Activated T-cell treated with anti-CD3 and anti-CD28 coated beads, Interleukin-2, amount 50 U/mL, for 72 hours (primary cell): ENCODE measurements around the gene EFCAB7. TPM values are rescaled to one million over a fixed set of nuclear protein-coding genes. Genes with fewer than 3 reads are reported as not detected.
"Not testable (repeated sequence)": the region's sequence is repeated elsewhere in the genome, so short reads cannot be mapped to it uniquely, and the experiment has no call there.

ENCODE experiments used
- ATAC-seq, 2 donors: fragments of 150-1000 bp; cut with Tn5 transposase; replicated peaks in 1 of 2; 2 replicates each; pipeline ENCODE4 v1.10.0; 2021; ENCODE audit warnings: moderate library complexity in 2 of 2, mild to moderate bottlenecking in 1 of 2
- DNase-seq, 2 donors: peaks; one replicate each; pipeline ENCODE4 v3.0.0; 2021 to 2022; ENCODE audit warnings: mixed read lengths in 1 of 2
- H3K27ac Mint-ChIP-seq: one replicate; pipeline ENCODE4 v1.8.0; 2022; ENCODE audit warnings: mild to moderate bottlenecking, moderate library complexity, mixed read lengths
- H3K27me3 Mint-ChIP-seq: one replicate; pipeline ENCODE4 v1.8.0; 2022; ENCODE audit warnings: low read depth, mixed read lengths
- H3K36me3 Mint-ChIP-seq, 2 donors: one replicate each; pipeline ENCODE4 v1.8.0; 2022; ENCODE audit warnings: mixed read lengths in 2 of 2, mild to moderate bottlenecking in 1 of 2; ENCODE audit not compliant: insufficient read depth in 2 of 2
- H3K4me1 Mint-ChIP-seq: one replicate; pipeline ENCODE4 v1.8.0; 2022; ENCODE audit warnings: low read depth, mixed read lengths
- H3K4me3 Mint-ChIP-seq, 2 donors: one replicate each; pipeline ENCODE4 v1.8.0; 2022; ENCODE audit warnings: mild to moderate bottlenecking in 2 of 2, mixed read lengths in 2 of 2, moderate library complexity in 2 of 2
- H3K9me3 Mint-ChIP-seq, 2 donors: one replicate each; pipeline ENCODE4 v1.8.0; 2022; ENCODE audit warnings: mixed read lengths in 2 of 2
- total RNA-seq, 2 donors: library from RNA; stranded (reverse); gene quantifications; one replicate each; pipeline ENCODE4 v1.2.3, GENCODE V29; 2022

Gene EFCAB7
- total RNA-seq, 2 donors from 2014 or later, result 7.2 to 7.5 TPM

DNA sequence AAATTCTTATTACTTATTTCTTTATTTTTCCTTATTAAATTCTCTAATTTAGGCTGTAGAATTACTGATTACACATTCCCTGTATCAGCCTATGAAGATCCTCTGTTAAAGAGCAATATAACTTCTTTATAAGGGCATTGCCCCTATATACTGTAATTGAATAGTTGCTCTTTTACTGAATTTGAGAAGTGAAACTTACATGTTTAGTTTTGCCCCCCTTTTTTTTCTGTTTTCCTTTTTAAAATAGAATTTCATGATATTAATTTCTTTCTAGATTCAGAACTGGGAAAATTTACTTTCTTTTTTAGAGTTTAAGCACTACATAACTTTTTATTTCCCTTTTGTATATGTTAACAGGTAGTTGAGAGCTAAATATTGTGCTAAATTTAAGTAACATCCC is 40.4 kb downstream of the EFCAB7 start:
- peaks cover 1 to 5% of the 10 kb centered on the region in 2 donors for H3K36me3 Mint-ChIP-seq
- no peak overlapping the region for H3K4me3 Mint-ChIP-seq
- no peak for ATAC-seq
- H3K27me3 Mint-ChIP-seq, result no peaks in the 10 kb centered on the region
- H3K4me1 Mint-ChIP-seq, result no peaks in the 10 kb centered on the region
- no peak for DNase-seq
- no peak overlapping the region for H3K27ac Mint-ChIP-seq
- no peaks in the 10 kb centered on the region for H3K9me3 Mint-ChIP-seq

DNA sequence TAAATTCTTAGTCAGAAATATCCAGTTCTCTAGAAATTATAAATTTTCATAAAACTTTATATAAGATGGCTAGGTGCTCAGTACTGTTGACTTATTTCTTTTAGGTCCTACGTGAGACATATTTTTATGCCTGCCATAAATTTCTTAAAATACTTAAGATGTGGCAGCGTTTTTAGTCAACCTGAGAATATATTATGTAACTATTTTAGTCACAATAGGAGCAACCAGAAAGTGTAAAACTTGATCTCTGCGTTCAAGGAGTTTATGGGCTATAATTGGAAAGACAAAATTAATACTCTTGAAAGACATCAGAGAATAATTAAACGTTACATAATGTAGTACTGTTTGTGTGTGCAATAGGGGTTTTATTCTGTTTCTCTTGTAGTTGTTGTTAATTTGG is 45.7 kb downstream of the EFCAB7 start:
- no peak for ATAC-seq
- Mint-ChIP-seq H3K4me3 (no peak overlapping the region), H3K27me3 (no peaks in the 10 kb centered on the region), H3K27ac (no peak overlapping the region), H3K4me1 (no peaks in the 10 kb centered on the region), H3K36me3 (peaks cover 1 to 3% of the 10 kb centered on the region in 2 donors), H3K9me3 (no peaks in the 10 kb centered on the region)
- no peak for DNase-seq

- peaks cover 1 to 2% of the 10 kb centered on the region in 2 donors for H3K36me3 Mint-ChIP-seq
- ATAC-seq (no peak), DNase-seq (no peak)
- no peaks in the 10 kb centered on the region for H3K4me1 Mint-ChIP-seq
- H3K4me3 Mint-ChIP-seq, result no peak overlapping the region
- no peaks in the 10 kb centered on the region for H3K9me3 Mint-ChIP-seq
- H3K27ac Mint-ChIP-seq, result no peak overlapping the region
- H3K27me3 Mint-ChIP-seq, result no peaks in the 10 kb centered on the region
Observed at GRCh38 chr1:63569640-63570316, 46.5 kb downstream of the EFCAB7 start.

GRCh38 chr1:63572686-63573085 is 49.4 kb downstream of the EFCAB7 start:
- DNase-seq, ATAC-seq, H3K4me3 Mint-ChIP-seq: not testable (repeated sequence)

GRCh38 chr1:63574203-63574796 is 51.0 kb downstream of the EFCAB7 start:
- H3K9me3 Mint-ChIP-seq, DNase-seq, H3K4me1 Mint-ChIP-seq, ATAC-seq, H3K27ac Mint-ChIP-seq, H3K27me3 Mint-ChIP-seq, H3K36me3 Mint-ChIP-seq, H3K4me3 Mint-ChIP-seq: not testable (repeated sequence)

More at GRCh38 chr1:63572686-63573085, 49.4 kb downstream of the EFCAB7 start:
- not testable (repeated sequence) for H3K27me3 Mint-ChIP-seq, H3K27ac Mint-ChIP-seq, H3K9me3 Mint-ChIP-seq, H3K4me1 Mint-ChIP-seq, H3K36me3 Mint-ChIP-seq

DNA sequence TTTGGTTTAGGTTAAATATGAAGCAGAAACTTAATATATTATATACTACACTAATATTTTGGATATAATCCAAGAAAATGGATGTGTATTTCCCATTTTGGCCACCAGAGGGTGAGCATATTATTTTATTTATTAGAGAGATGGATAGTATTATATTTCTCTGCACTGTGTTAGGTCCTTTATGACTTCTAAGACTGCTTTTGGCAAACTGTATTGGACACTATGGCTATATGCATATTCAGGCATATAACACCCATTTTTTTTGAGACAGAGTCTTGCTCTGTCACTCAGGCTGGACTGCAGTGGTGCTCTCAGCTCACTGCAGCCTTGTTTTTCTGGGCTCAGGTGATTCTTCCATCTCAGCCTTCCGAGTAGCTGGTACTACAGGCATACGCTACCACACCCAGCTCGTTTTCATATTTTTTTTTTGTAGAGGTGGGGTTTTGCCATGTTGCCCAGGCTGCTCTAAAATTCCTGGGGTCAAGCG is 52.1 kb downstream of the EFCAB7 start:
- H3K4me3 Mint-ChIP-seq, result no peak overlapping the region

GRCh38 chr1:63586326-63586725 is 63.0 kb downstream of the EFCAB7 start:
- H3K4me3 Mint-ChIP-seq, H3K27ac Mint-ChIP-seq, DNase-seq, H3K9me3 Mint-ChIP-seq, H3K4me1 Mint-ChIP-seq, ATAC-seq, H3K27me3 Mint-ChIP-seq: not testable (repeated sequence)
- H3K36me3 Mint-ChIP-seq, result peaks cover 2 to 12% of the 10 kb centered on the region in 2 donors

More for the DNA sequence above, 52.1 kb downstream of the EFCAB7 start:
- H3K9me3 Mint-ChIP-seq, result no peaks in the 10 kb centered on the region
- ATAC-seq (no peak), DNase-seq (no peak)
- no peaks in the 10 kb centered on the region for H3K27me3 Mint-ChIP-seq
- H3K27ac Mint-ChIP-seq, result no peak overlapping the region
- no peaks in the 10 kb centered on the region for H3K4me1 Mint-ChIP-seq
- no peaks in the 10 kb centered on the region for H3K36me3 Mint-ChIP-seq

DNA sequence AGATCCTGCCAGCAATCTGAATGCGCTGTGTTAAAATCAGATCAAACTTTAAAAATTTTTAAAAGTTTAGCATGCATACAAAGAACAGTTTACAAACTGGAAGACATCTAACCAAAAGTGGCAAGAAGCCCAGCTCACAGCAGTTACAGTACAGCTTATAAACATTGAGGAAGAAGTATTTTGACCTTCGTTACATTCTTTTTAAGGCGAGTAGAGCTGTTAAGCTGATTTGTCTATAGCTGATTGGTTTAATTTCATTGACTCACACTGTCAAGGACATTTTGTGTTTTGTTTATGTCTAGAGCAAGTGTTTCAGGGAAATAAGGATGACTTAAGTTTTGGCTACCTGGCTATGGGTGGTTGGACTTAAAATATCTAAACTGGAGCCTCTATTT is 66.8 kb downstream of the EFCAB7 start:
- DNase-seq, result no peak
- H3K4me1 Mint-ChIP-seq, result peaks cover 12% of the 10 kb centered on the region
- no peak overlapping the region for H3K27ac Mint-ChIP-seq
- no peaks in the 10 kb centered on the region for H3K9me3 Mint-ChIP-seq
- no peaks in the 10 kb centered on the region for H3K27me3 Mint-ChIP-seq
- no peak for ATAC-seq
- no peaks in the 10 kb centered on the region for H3K36me3 Mint-ChIP-seq
- H3K4me3 Mint-ChIP-seq, result no peak overlapping the region

- ATAC-seq, result no peak
- Mint-ChIP-seq H3K9me3 (no peaks in the 10 kb centered on the region), H3K36me3 (peaks cover 0 to 3% of the 10 kb centered on the region in 2 donors), H3K4me1 (peaks cover 17% of the 10 kb centered on the region), H3K27ac (peak overlapping the region; percentile 89), H3K27me3 (no peaks in the 10 kb centered on the region), H3K4me3 (peak overlapping the region; percentile 90 to 97)
- no peak for DNase-seq
Observed at GRCh38 chr1:63592536-63593302, 69.4 kb downstream of the EFCAB7 start.

DNA sequence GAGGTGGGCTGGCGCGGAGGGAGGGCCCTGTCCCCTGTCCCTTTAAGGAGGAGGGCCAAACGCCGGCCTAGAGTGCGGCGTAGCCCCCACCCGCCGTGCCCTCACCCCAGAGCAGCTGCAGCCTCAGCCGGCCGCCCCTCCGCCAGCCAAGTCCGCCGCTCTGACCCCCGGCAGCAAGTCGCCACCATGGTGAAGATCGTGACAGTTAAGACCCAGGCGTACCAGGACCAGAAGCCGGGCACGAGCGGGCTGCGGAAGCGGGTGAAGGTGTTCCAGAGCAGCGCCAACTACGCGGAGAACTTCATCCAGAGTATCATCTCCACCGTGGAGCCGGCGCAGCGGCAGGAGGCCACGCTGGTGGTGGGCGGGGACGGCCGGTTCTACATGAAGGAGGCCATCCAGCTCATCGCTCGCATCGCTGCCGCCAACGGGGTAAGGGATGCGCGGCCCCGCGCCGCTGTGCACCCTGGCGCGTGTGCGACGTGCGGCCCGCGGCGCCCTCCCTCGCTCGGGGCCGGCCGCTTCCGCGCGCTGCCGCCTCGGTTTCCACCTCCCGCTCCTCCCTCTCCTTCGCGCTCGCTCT is 70.1 kb downstream of the EFCAB7 start, which contains the start of gene PGM1:
Gene PGM1 (plus strand): TSS at position 109 of the 583 bp plus-strand sequence. CDS start 78 bp downstream, at position 187.
- H3K27ac Mint-ChIP-seq, result peak within 1 kb of the TSS; percentile 95
- H3K36me3 Mint-ChIP-seq, result peaks cover 0 to 3% of the 10 kb centered on the region in 2 donors
- H3K9me3 Mint-ChIP-seq, result no peaks in the 10 kb centered on the region
- peaks cover 17% of the 10 kb centered on the region for H3K4me1 Mint-ChIP-seq
- peak; percentile 82 to 83 for DNase-seq
- no peaks in the 10 kb centered on the region for H3K27me3 Mint-ChIP-seq
- peak; percentile 88 to 90 for ATAC-seq
- peak within 1 kb of the TSS; percentile 90 to 97 for H3K4me3 Mint-ChIP-seq

DNA sequence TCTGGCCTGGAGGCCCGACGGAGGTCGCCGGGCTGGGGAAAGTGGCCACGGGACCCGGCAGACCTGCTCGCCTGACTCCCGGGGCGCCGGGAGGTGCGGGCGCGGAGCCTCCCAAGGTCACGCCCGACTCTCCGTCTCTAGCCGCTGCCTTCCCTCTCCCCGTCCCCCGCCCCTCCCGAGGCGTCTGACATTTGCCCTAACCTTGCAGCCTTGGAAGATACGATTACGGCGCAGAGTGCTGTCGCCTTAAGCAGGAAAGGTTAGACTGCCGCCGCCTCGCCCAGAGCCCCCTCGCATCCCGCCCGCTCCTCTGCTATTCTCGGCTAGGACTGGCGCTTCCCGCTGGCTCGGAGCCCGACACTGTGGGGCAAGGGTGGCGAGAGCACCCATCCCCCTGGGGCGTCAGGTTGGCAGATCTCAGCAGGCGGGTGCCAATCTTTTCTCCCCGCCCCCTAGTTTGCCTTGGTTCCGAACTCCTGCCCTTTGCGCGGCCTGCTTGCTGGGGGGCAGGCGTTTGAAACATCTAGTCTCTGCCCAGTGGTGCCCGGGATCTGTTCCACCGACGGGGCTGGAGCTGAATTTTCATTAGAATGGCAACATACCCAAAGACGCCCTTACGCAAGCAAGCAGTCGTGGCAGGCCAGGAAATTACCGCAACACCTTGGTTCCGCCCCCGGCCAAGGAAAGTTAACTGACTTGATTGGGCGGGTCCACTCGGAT is 70.7 kb downstream of the EFCAB7 start:
- H3K9me3 Mint-ChIP-seq, result no peaks in the 10 kb centered on the region
- H3K36me3 Mint-ChIP-seq, result peaks cover 0 to 3% of the 10 kb centered on the region in 2 donors
- H3K27me3 Mint-ChIP-seq, result no peaks in the 10 kb centered on the region
- peaks cover 17% of the 10 kb centered on the region for H3K4me1 Mint-ChIP-seq
- peak overlapping the region; percentile 90 to 97 for H3K4me3 Mint-ChIP-seq
- ATAC-seq, result peak; percentile 68 to 75
- peak; percentile 79 to 81 for DNase-seq
- peak overlapping the region; percentile 95 for H3K27ac Mint-ChIP-seq

DNA sequence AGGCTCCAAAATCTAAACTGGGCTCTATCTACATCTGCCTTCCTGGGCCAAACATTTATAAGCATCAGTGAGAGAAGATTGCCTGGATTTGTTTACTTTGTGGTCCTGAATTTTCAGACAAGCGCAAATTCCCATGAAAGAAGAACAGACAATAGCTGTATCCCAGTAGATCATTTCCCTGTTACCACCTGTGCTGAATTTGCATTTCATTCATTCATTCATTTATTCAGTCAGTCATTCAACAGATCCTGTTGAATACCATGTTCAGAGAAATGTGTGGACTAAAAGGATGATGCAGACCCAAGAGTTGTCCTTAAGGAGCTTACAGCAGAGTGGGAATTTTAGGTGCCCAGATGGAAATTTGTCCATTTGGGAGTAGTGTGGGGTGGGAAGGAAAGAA is 72.1 kb downstream of the EFCAB7 start:
- Mint-ChIP-seq H3K27me3 (no peaks in the 10 kb centered on the region), H3K36me3 (peaks cover 0 to 3% of the 10 kb centered on the region in 2 donors), H3K4me3 (no peak overlapping the region), H3K27ac (no peak overlapping the region), H3K4me1 (peaks cover 17% of the 10 kb centered on the region), H3K9me3 (no peaks in the 10 kb centered on the region)
- ATAC-seq (no peak), DNase-seq (no peak)
